NT2/D1 (cell line): Measurements from ENCODE around the gene CBLIF.
"Not testable (repeated sequence)": the region's sequence is repeated elsewhere in the genome, so short reads cannot be mapped to it uniquely, and the experiment has no call there.

Experiments
- DNase-seq: peaks from one replicate; pipeline ENCODE4 v3.0.0-alpha.2; 2011; ENCODE audit warnings: low read depth, low spot score
- H3K27me3 ChIP-seq: 2 replicates; pipeline ENCODE4 v1.6.0; 2011; ENCODE audit warnings: mild to moderate bottlenecking; ENCODE audit not compliant: insufficient read length, insufficient read depth
- H3K36me3 ChIP-seq: 2 replicates; pipeline ENCODE4 v1.6.1; 2011; ENCODE audit warnings: mild to moderate bottlenecking, low read length, mixed read lengths; ENCODE audit not compliant: insufficient read depth, insufficient read length
- H3K4me1 ChIP-seq: 2 replicates; pipeline ENCODE4 v1.5.1; 2011; ENCODE audit not compliant: insufficient read depth, insufficient read length
- H3K4me3 ChIP-seq: 2 replicates; pipeline ENCODE4 v1.5.1; 2011; ENCODE audit warnings: low read depth; ENCODE audit not compliant: insufficient read length
- H3K9ac ChIP-seq: 2 replicates; pipeline ENCODE4 v1.6.0; 2011; ENCODE audit warnings: low read depth; ENCODE audit not compliant: insufficient read length
- H3K9me3 ChIP-seq: 2 replicates; pipeline ENCODE4 v1.5.1; 2011; ENCODE audit warnings: mild to moderate bottlenecking, low read length; ENCODE audit not compliant: insufficient read depth
- SUZ12 ChIP-seq: IDR thresholded peaks from 2 replicates; pipeline ENCODE4 v1.6.1; 2011; ENCODE audit not compliant: insufficient read length, insufficient read depth; ENCODE audit errors: extremely low read depth
- YY1 ChIP-seq: IDR thresholded peaks from 2 replicates; pipeline ENCODE4 v1.6.1; 2011; ENCODE audit not compliant: insufficient read length, insufficient read depth
- ZNF274 ChIP-seq: IDR thresholded peaks from 2 replicates; pipeline ENCODE4 v1.6.1; 2011; ENCODE audit warnings: mild to moderate bottlenecking, low read depth, low read length

The CBLIF gene

GRCh38 chr11:59822989-59823566, 22.2 kb downstream of the CBLIF start:
- DNase-seq: no peak
- H3K4me3 ChIP-seq: no peak overlapping the region
- H3K4me1 ChIP-seq: no peaks in the 10 kb centered on the region
- no peaks in the 10 kb centered on the region for H3K36me3 ChIP-seq
- TF ChIP-seq YY1 (no peak), SUZ12 (no peak), ZNF274 (no peak)
- H3K9me3 ChIP-seq: no peaks in the 10 kb centered on the region
- H3K9ac ChIP-seq: no peak overlapping the region
- no peaks in the 10 kb centered on the region for H3K27me3 ChIP-seq

DNA sequence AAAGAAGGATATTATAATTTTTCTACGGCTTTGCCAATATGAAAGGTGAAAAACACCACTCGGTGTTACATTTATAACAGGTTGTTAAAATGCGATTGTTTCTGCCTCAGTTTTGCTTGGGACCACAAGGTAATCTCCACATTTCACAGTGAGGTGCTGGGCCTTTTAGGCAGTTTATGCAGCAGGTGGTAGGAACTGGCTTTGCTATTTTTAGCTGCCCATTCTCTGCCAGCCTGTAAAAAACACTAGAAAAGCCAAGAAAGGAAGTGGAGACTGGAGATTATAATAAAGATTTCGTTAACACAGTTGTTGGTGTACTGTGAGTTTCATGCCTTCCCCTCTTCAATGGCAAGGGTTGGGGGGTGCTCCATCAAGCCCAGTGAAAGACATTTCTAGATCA, 26.7 kb downstream of the CBLIF start:
- H3K9me3 ChIP-seq: no peaks in the 10 kb centered on the region
- no peaks in the 10 kb centered on the region for H3K4me1 ChIP-seq
- no peak overlapping the region for H3K4me3 ChIP-seq
- TF ChIP-seq YY1: no peak
- TF ChIP-seq SUZ12: no peak
- TF ChIP-seq ZNF274: no peak
- H3K9ac ChIP-seq: no peak overlapping the region
- no peaks in the 10 kb centered on the region for H3K36me3 ChIP-seq
- no peak for DNase-seq
- no peaks in the 10 kb centered on the region for H3K27me3 ChIP-seq

DNA sequence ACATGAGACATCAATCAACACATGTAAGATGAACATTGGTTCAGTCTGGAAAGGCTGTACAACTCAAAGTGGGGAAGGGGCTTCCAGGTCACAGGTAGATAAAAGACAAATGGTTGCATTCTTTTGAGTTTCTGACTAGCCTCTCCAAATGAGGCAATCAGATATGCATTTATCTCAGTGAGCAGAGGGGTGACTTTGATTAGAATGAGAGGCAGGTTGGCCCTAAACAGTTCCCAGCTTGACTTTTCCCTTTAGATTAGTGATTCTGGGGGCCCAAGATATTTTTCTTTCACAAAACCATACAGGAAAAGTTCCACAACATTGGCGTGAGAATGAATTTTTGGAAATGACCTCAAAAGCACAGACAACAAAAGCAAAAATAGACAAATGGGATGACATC, 28.9 kb downstream of the CBLIF start:
- H3K9ac ChIP-seq, H3K9me3 ChIP-seq, H3K4me1 ChIP-seq, H3K27me3 ChIP-seq, DNase-seq, H3K36me3 ChIP-seq, H3K4me3 ChIP-seq: not testable (repeated sequence)

GRCh38 chr11:59815754-59816153, 29.5 kb downstream of the CBLIF start:
- Histone ChIP-seq H3K27me3 (no peaks in the 10 kb centered on the region), H3K4me3 (no peak overlapping the region), H3K9me3 (no peaks in the 10 kb centered on the region), H3K36me3 (no peaks in the 10 kb centered on the region), H3K9ac (no peak overlapping the region), H3K4me1 (no peaks in the 10 kb centered on the region)
- TF ChIP-seq YY1: no peak
- no peak for TF ChIP-seq SUZ12
- TF ChIP-seq ZNF274: no peak
- DNase-seq: no peak

- Histone ChIP-seq H3K27me3 (no peaks in the 10 kb centered on the region), H3K4me1 (no peaks in the 10 kb centered on the region), H3K9ac (no peak overlapping the region), H3K4me3 (no peak overlapping the region), H3K36me3 (peaks cover 8% of the 10 kb centered on the region), H3K9me3 (no peaks in the 10 kb centered on the region)
- DNase-seq: no peak
- TF ChIP-seq SUZ12 (no peak), YY1 (no peak), ZNF274 (no peak)
Observed at GRCh38 chr11:59814021-59814420, 31.3 kb downstream of the CBLIF start.

DNA sequence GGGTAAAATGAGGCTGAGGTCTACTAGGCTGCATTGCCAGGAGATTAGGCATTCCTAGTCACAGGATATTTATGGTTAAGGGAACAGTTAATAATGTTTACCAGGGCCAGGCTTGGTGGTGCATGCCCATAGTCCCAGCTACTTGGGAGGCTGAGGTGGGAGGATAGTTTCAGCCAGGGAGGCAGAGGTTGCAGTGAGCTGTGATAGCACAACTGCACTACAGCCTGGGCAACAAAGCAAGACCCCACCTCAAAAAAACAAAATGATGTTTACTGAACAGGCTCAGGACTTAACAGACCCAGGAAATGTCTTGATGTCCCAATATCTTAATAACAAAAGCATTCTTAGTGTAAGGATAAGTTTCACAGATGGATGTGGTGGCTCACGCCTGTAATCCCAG, 31.9 kb downstream of the CBLIF start:
- Histone ChIP-seq H3K9ac (no peak overlapping the region), H3K27me3 (no peaks in the 10 kb centered on the region), H3K4me3 (no peak overlapping the region), H3K9me3 (no peaks in the 10 kb centered on the region), H3K4me1 (no peaks in the 10 kb centered on the region), H3K36me3 (peaks cover 14% of the 10 kb centered on the region)
- DNase-seq: no peak
- TF ChIP-seq SUZ12: no peak

- no peaks in the 10 kb centered on the region for H3K9me3 ChIP-seq
- no peak overlapping the region for H3K9ac ChIP-seq
- no peaks in the 10 kb centered on the region for H3K4me1 ChIP-seq
- no peak for DNase-seq
- TF ChIP-seq ZNF274 (no peak), SUZ12 (no peak), YY1 (no peak)
- peaks cover 26% of the 10 kb centered on the region for H3K36me3 ChIP-seq
- no peak overlapping the region for H3K4me3 ChIP-seq
- H3K27me3 ChIP-seq: no peaks in the 10 kb centered on the region
Observed at GRCh38 chr11:59812220-59812619, 33.1 kb downstream of the CBLIF start.

- Histone ChIP-seq H3K9ac (peak overlapping the region; percentile 4), H3K36me3 (peaks cover 39% of the 10 kb centered on the region), H3K9me3 (no peaks in the 10 kb centered on the region), H3K4me1 (no peaks in the 10 kb centered on the region), H3K4me3 (peak overlapping the region; percentile 96), H3K27me3 (no peaks in the 10 kb centered on the region)
- DNase-seq: no peak
- TF ChIP-seq SUZ12 (no peak), YY1 (no peak), ZNF274 (no peak)
Observed at GRCh38 chr11:59810911-59811259, 34.4 kb downstream of the CBLIF start.
